Measurements from ENCODE around the gene CHST6. TPM values are rescaled to one million over a fixed set of nuclear protein-coding genes. Genes with fewer than 3 reads are reported as not detected.
"Not testable (repeated sequence)": the region's sequence is repeated elsewhere in the genome, so short reads cannot be mapped to it uniquely, and the experiment has no call there.

CHST6 gene
- total and polyA plus RNA-seq, 2 donors (not counting 3 experiments of a cell fraction or from before 2014, with no cell fraction given): 0.26 to 0.60 TPM

GRCh38 chr16:75456971-75457370, 38.3 kb downstream of the CHST6 start:
- no peak overlapping the region for H3K4me3 ChIP-seq (replicated peaks in 1 of 3; ENCODE audit: insufficient read depth in 1 of 3, low read depth in 1 of 3, low read length in 3 of 3)
- no peak overlapping the region for H3K4me2 ChIP-seq (ENCODE audit: insufficient read depth, low read length)
- no peak for FAIRE-seq
- CTCF ChIA-PET: interaction anchor here (3.5 kb wide), 1 partner anchor 257 kb away, joined by 23 read pairs; no protein-coding TSS in a partner anchor
- intact Hi-C loops (cut with micrococcal nuclease): no loop called here
- POLR2A ChIA-PET: no interaction called here
- peaks cover 79% of the 10 kb centered on the region for H3K79me2 ChIP-seq (ENCODE audit: control insufficient read depth, insufficient read depth, low read length)
- H3K36me3 ChIP-seq (ENCODE audit: control insufficient read depth in 2 of 2, extremely low read depth in 1 of 2, insufficient read depth in 2 of 2, low read length in 2 of 2): no peaks in the 10 kb centered on the region
- TF ChIP-seq JUN (IDR thresholded peaks at IDR 0.05; ENCODE audit: borderline replicate concordance, insufficient read depth, insufficient read length, low read depth): no peak
- TF ChIP-seq POLR2A (IDR thresholded peaks at IDR 0.05; ENCODE audit: low read depth, low read length): no peak
- TF ChIP-seq CTCF (IDR thresholded peaks at IDR 0.05; ENCODE audit: extremely low read depth in 1 of 2, insufficient read depth in 1 of 2, low read depth in 1 of 2, low read length in 2 of 2): no peak
- TF ChIP-seq GATA2 (IDR thresholded peaks at IDR 0.05; ENCODE audit: insufficient read depth, insufficient read length, low read depth, low read length): no peak
- TF ChIP-seq MAX (IDR thresholded peaks at IDR 0.05; ENCODE audit: insufficient read depth, insufficient read length): no peak
- no peak for TF ChIP-seq FOS (IDR thresholded peaks at IDR 0.05; ENCODE audit: borderline replicate concordance, insufficient read depth, low read length)
- TF ChIP-seq MYC (IDR thresholded peaks at IDR 0.05; ENCODE audit: low read depth, low read length): no peak
- no peak for TF ChIP-seq EZH2 (IDR thresholded peaks at IDR 0.05; ENCODE audit: borderline replicate concordance, low read depth, low read length, severe bottlenecking)
- TF ChIP-seq POLR2AphosphoS5 (IDR thresholded peaks at IDR 0.05; ENCODE audit: insufficient read depth, low read depth, low read length): no peak
- H3K27ac ChIP-seq (ENCODE audit: insufficient read depth, low read depth, low read length): no peak overlapping the region
- dilution Hi-C loops (cut with MboI; ENCODE audit: extremely low pct_ligation_motif_present, low sequenced_read_pairs): no loop called here
- no peaks in the 10 kb centered on the region for H3K9me3 ChIP-seq (replicated peaks; ENCODE audit: control insufficient read depth, insufficient read depth, low read length)
- H3K9ac ChIP-seq (replicated peaks; ENCODE audit: extremely low read depth, insufficient read depth, low read length): no peak overlapping the region
- no peak for DNase-seq (ENCODE audit: low read depth, low spot score)
- no peaks in the 10 kb centered on the region for H3K9me1 ChIP-seq (replicated peaks; ENCODE audit: control insufficient read depth, extremely low read depth, insufficient read depth, low read length)
- no peaks in the 10 kb centered on the region for H4K20me1 ChIP-seq (replicated peaks; ENCODE audit: control insufficient read depth, extremely low read depth, insufficient read depth, low read length)
- no peak overlapping the region for H2AFZ ChIP-seq (ENCODE audit: low read depth, low read length)
- no peaks in the 10 kb centered on the region for H3K27me3 ChIP-seq (ENCODE audit: control insufficient read depth in 2 of 2, insufficient read depth in 2 of 2, low read length in 2 of 2)
- BruUV-seq (replicated peaks): no TSS peak
- H3K4me1 ChIP-seq (ENCODE audit: control insufficient read depth, extremely low read depth, insufficient read depth, low read length): peaks cover 2% of the 10 kb centered on the region

- POLR2A ChIA-PET: not testable (repeated sequence)
Observed at GRCh38 chr16:75456486-75456885, 38.8 kb downstream of the CHST6 start.

More at GRCh38 chr16:75456486-75456885, 38.8 kb downstream of the CHST6 start:
- peaks cover 76% of the 10 kb centered on the region for H3K79me2 ChIP-seq (ENCODE audit: control insufficient read depth, insufficient read depth, low read length)
- FAIRE-seq; H3K9ac ChIP-seq (replicated peaks; ENCODE audit: extremely low read depth, insufficient read depth, low read length); H3K27me3 ChIP-seq (ENCODE audit: control insufficient read depth in 2 of 2, insufficient read depth in 2 of 2, low read length in 2 of 2); DNase-seq (ENCODE audit: low read depth, low spot score); H3K27ac ChIP-seq (ENCODE audit: insufficient read depth, low read depth, low read length); BruUV-seq (replicated peaks); H2AFZ ChIP-seq (ENCODE audit: low read depth, low read length); H3K4me2 ChIP-seq (ENCODE audit: insufficient read depth, low read length); intact Hi-C loops (cut with micrococcal nuclease); dilution Hi-C loops (cut with MboI; ENCODE audit: extremely low pct_ligation_motif_present, low sequenced_read_pairs); H3K9me3 ChIP-seq (replicated peaks; ENCODE audit: control insufficient read depth, insufficient read depth, low read length); H3K4me3 ChIP-seq (replicated peaks in 1 of 3; ENCODE audit: insufficient read depth in 1 of 3, low read depth in 1 of 3, low read length in 3 of 3); H3K9me1 ChIP-seq (replicated peaks; ENCODE audit: control insufficient read depth, extremely low read depth, insufficient read depth, low read length); H3K36me3 ChIP-seq (ENCODE audit: control insufficient read depth in 2 of 2, extremely low read depth in 1 of 2, insufficient read depth in 2 of 2, low read length in 2 of 2); H4K20me1 ChIP-seq (replicated peaks; ENCODE audit: control insufficient read depth, extremely low read depth, insufficient read depth, low read length); H3K4me1 ChIP-seq (ENCODE audit: control insufficient read depth, extremely low read depth, insufficient read depth, low read length): not testable (repeated sequence)
- CTCF ChIA-PET: interaction anchor here (0.9 to 3.5 kb wide), 3 partner anchors 7 to 257 kb away, joined by 3 to 23 read pairs (median 3); no protein-coding TSS in a partner anchor
